HK-2 (cell line): ENCODE results near the gene FKTN.
"Not testable (repeated sequence)": the region's sequence is repeated elsewhere in the genome, so short reads cannot be mapped to it uniquely, and the experiment has no call there.

Experiments used
- DNase-seq: peaks from one replicate; pipeline ENCODE4 v3.0.0-alpha.2; 2018; ENCODE audit not compliant: unreplicated experiment

The FKTN gene

DNA sequence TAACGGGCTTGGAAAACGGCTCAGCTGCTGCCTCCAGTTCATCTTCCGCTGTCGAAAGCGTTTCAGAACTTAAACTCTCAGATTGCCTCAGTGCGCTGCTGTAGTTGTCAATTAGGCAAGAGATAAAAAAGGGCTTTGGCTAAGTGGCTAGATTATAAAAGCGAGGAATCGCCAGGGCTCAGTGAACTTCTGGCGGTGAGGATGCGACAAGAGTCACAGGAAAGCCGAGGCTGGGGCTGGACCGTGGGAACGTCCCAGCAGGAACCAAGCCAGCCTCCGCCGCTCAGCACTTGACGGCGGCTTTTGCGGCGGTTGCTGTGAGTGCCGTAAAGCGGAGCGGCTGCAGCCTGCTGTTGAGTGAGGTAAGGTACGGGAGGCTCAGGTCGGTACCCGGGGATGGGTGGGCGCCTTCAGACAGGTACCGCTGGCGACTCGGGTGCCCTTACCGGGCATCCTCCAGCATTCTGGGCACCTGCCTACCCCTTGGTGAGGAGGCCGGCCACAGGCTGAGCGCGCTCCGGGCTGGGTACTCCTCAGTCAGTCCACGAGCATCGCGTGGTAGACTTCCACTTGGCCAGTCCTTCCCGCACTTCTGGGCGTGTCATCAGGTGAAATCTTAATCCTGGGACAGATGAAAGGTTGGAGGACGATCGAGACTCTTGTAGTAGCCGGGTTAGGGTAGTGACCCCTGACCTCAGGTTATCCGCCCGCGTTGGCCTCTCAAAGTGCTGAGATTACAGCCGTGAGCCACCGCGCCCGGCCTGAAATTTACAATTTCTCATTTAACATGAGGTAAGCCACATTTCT lies at the start of gene FKTN:
TSS of gene FKTN (plus strand) at position 328 of the 807 bp plus-strand sequence. CDS start 16,902 bp downstream, outside the sequence.
- DNase-seq: peak; percentile 89

GRCh38 chr9:105508530-105508929 lies 49.4 kb upstream of the FKTN start:
- DNase-seq: no peak

- no peak for DNase-seq
Observed at GRCh38 chr9:105510024-105510423, 47.9 kb upstream of the FKTN start.

DNA sequence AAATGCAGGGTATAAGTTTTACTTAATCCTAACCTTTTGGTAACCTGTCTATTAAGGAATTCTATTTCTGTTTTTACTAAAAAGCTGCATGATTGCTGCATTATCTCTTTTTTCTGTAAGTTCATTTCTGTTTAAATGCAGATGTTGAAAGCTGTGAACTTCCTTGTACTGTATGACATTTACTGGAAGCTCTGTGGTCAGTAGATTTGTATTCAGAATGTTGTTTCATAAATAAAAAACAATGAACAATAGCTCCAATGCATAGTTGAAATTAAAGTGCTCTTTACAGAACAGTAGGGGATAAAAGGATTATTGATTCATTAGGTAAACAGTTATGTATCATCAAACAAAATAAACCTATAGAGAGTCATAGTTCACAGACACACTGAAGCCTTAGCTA lies 46.5 kb upstream of the FKTN start:
- DNase-seq: no peak

GRCh38 chr9:105515811-105516413 lies 42.0 kb upstream of the FKTN start:
- DNase-seq: no peak

DNA sequence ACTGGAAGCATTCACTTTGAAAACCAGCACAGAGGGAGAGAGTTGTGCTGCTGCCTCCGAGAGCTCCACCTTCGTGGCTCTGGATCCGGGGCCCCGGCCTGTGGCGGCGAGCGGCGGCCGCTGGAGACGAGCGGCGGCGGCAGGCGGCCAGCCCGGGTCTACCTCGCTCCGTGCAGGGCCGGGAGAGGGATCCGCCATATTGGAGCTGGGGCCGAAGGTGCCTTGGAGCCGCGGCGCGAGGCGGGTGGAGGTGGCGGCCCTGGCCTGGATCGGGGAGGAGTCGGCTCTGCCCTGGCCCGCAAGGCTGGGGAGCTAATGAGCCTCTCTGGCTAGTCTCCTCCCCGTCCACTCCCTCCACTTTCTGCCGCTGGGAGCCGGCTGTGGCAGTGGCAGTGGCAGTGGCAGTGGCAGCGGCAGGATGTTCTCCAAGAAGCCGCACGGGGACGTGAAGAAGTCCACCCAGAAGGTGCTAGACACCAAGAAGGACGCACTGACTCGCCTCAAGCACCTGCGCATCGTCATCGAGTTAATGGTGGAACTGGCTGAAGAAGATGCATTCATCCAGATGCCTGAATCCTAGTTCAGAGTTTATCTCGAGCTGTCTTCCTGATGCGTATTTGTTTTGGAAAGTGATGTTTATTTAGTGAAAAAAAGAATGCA lies 38.1 kb upstream of the FKTN start:
- DNase-seq: peak; percentile 13

DNA sequence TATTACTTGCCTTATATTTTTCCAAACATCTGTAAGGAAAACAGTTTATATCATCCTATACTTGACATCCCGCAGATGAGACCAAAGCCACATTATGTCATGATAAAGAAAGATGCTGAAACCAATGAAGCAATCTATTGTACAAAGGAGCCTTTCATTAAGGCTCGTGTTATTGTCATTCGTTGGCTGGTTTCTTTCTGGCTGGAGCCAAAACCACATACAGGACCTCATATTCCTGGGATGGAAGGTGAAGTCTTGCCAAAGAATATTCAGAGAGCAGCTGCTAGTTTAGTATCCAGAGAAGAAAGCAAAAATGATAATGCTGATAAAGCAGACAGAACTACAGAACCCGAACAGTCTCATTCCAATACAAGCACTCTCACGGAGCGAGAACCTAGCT lies 36.9 kb upstream of the FKTN start:
- not testable (repeated sequence) for DNase-seq

DNA sequence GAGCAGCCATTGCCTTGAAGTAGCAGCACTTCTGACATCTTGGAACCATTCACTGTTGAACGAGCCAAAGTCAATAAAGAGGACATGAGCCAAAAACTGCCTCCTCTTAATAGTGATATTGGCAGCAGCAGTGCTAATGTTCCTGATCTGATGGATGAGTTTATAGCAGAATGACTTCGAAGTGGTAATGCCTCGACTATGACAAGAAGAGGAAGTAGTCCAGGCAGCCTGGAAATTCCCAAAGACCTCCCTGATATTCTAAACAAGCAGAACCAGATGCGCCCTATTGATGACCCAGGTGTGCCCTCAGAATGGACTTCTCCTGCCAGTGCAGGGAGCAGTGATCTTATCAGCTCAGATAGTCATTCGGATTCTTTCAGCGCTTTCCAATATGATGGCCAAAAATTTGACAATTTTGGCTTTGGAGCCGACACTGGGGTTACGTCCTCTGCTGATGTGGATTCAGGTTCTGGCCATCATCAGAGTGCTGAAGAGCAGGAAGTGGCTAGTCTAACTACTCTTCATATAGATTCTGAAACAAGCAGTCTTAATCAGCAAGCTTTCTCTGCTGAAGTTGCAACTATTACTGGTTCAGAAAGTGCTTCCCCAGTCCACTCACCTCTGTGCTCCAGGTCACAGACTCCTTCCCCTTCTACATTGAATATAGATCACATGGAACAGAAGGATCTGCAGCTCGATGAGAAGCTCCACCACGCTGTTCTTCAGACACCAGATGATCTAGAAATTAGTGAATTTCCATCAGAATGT lies 35.1 kb upstream of the FKTN start:
- not testable (repeated sequence) for DNase-seq

GRCh38 chr9:105531530-105531929 lies 26.4 kb upstream of the FKTN start:
- no peak for DNase-seq

DNA sequence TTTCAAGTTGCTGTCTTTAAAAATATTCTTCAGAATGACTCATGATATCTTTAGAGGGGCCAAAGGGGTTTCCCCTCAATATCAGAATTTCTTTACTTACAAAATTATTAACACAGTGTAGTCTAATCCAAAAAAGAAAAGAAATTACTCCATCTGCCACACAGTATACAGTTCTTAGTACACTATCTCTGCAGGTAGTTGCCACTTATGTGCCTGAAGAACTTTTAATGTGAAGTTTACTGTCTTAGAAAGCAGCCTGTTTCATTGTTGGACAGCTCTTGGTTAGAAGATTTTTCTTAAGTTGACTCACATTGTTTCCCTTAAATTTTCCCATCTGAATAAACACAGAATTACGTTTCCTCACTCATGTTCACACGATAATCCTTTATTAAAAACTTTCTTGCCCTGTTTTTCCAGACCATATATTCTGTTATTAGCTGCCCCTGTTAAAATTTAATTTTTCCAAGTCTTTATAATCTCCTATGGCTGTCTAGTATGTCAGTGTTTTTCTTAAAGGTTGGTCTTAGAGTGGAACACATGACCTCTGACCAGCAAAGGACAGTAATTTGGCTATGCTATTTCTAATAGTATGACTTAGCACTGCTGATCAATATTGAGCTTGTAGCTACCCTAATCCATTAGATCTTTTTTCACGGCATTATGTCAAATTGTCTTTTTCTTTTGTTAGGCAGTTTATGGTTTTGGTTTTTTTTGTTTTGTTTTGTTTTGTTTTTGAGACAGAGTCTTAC lies 21.8 kb upstream of the FKTN start:
- DNase-seq: no peak

DNA sequence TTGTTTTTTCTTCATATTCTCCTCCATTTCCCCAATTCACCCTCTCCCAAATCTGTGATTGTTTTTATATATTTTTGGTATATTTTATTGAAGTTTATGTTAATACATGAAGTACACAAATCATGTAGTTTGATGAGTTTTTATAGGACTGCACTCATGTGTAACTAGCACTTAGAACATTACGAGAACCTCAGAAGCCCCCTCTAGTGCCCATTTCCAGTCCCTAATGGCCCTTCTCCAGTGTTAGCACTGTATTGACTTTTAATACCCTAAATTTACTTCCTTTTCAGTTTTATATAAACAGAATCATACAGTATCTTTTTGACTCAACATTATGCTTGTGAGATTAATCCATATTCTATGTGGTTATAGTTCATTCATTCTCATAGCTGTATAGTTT lies 18.5 kb upstream of the FKTN start:
- DNase-seq: no peak

- no peak for DNase-seq
Observed at GRCh38 chr9:105541838-105542237, 16.1 kb upstream of the FKTN start.

DNA sequence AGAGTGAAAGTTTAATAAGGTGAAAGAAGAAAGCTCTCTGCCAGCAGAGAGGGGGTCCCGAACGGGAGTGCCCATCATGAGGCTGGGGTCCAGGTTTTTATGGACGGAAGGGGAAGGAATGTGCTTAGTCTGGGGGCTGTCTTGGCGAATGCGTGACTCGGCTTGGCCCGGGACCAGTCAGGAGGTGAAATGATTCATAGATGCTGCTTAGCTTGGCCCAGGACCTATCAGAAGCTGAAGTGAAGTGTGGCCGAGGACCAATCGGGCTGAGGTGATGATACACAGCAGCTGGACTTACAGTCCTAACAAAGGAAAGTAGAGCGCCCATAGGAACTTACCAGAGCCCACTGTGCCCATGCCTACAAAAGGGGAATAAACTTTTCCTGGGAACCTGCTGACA lies 3.9 kb upstream of the FKTN start:
- no peak for DNase-seq

GRCh38 chr9:105572455-105572854 lies 14.5 kb downstream of the FKTN start:
- no peak for DNase-seq

DNA sequence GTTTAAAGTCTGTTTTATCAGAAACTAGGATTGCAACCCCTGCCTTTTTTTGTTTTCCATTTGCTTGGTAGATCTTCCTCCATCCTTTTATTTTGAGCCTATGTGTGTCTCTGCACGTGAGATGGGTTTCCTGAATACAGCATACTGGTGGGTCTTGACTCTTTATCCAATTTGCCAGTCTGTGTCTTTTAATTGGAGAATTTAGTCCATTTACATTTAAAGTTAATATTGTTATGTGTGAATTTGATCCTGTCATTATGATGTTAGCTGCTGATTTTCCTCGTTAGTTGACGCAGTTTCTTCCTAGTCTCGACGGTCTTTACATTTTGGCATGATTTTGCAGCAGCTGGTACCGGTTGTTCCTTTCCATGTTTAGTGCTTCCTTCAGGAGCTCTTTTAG lies 22.0 kb downstream of the FKTN start:
- DNase-seq: not testable (repeated sequence)

DNA sequence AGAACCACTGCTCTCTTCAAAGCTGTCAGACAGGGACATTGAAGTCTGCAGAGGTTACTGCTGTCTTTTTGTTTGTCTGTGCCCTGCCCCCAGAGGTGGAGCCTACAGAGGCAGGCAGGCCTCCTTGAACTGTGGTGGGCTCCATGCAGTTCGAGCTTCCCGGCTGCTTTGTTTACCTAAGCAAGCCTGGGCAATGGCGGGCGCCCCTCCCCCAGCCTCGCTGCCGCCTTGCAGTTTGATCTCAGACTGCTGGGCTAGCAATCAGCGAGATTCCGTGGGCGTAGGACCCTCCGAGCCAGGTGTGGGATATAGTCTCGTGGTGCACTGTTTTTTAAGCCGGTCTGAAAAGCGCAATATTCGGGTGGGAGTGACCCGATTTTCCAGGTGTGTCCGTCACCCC lies 23.6 kb downstream of the FKTN start:
- DNase-seq: not testable (repeated sequence)

- no peak for DNase-seq
Observed at GRCh38 chr9:105593145-105593544, 35.2 kb downstream of the FKTN start.

DNA sequence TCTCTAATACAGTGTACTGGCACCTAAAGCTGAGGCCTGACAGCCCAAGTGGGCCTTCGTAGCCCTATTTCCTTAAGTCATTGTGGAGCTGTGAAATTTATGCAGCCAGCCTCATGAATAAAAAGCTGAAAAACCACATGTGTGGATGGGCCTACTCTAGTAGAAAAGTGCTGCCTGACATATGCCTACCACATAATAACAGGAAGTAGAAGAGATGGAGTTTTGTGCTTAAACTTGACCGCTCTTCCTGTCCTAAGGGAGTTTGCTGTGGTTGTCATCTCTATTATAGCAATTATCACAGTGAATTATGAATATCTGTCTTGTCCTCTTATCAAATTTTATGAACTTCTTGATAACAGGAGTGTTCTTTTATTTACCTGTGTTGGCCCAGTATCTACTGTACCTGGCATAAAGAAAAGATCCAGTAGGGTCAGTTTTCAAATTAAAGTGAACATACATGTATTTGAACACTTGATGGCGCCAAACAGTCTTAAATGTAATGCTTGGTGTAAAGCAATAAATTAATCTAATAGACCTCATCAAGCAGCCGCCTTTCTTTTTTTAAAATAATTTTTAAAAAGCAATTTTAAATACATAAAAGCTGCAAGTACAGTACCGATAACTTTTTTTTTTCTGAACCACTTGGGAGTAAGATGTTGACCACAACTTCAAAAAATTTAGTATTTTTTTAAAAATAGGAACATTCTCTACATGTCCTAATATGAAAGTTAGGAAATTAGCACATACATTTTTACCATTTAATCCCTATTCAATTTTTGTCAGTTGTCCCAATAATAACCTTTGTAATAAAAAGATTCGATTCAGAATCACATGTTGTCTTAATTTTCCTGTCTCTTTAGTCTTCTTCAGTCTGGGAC lies 51.0 kb downstream of the FKTN start:
- DNase-seq: no peak

DNA sequence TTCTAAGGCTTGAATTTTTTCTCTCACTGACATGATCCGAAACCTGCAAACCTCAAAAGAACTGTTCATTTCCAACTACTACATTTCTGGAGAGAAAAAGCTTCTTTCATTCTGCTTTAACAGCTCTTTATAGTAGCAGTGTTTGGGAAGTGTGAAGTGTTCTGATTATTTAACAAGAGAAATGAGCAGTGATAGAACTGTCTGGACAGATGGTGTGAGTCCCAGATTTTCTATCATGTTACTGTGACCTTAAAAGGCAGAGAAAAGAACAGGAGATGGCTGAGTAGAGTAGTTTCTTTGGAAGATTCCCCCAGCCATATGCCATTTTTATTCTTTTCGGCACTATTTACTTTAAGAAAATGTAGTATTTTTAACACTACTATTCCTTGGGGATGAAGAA lies 63.1 kb downstream of the FKTN start:
- no peak for DNase-seq

DNA sequence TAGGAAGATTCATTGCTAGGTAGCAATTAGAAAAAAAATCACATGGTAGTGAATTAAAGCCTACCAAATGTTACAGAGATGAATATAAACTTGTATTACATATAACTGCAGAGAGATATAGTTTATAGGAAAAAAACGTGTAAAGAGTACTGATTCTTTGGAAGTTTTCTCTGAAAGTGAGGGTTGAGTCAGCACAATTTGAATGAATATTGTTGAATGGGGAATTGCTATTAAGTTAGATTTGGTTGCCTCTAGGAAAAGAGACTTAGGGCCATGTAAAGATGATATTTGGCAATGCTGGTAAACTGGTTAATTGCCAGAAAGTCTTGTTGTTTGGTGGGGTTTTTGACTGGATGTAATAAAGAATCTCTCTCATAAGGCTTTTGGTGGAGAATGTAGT lies 67.2 kb downstream of the FKTN start:
- DNase-seq: no peak
